HG02588 (cell line): Measurements from ENCODE around the gene C2CD3.

Experiments
- ATAC-seq: cut with Tn5 transposase; IDR thresholded peaks from one replicate; pipeline ENCODE4 v1.9.1; 2021; ENCODE audit warnings: mild to moderate bottlenecking, moderate library complexity; ENCODE audit not compliant: unreplicated experiment

Gene C2CD3

GRCh38 chr11:74007691-74008372 lies 163.0 kb downstream of the C2CD3 start:
- ATAC-seq, result no peak

- no peak for ATAC-seq
These were observed 164.0 kb downstream of the C2CD3 start for GRCh38 chr11:74006743-74007304.

GRCh38 chr11:74005721-74006517 lies 164.9 kb downstream of the C2CD3 start:
- no peak for ATAC-seq

- no peak for ATAC-seq
These were observed 165.8 kb downstream of the C2CD3 start for GRCh38 chr11:74004759-74005615.

GRCh38 chr11:74004046-74004695 lies 166.6 kb downstream of the C2CD3 start:
- ATAC-seq, result no peak

GRCh38 chr11:74002832-74003231 lies 168.0 kb downstream of the C2CD3 start:
- ATAC-seq, result no peak

GRCh38 chr11:74001822-74002286 lies 168.9 kb downstream of the C2CD3 start:
- ATAC-seq, result no peak

GRCh38 chr11:74000307-74001133 lies 170.3 kb downstream of the C2CD3 start:
- ATAC-seq, result no peak

- ATAC-seq, result no peak
These were observed 171.1 kb downstream of the C2CD3 start for GRCh38 chr11:73999581-74000306.

GRCh38 chr11:73998846-73999575 lies 171.8 kb downstream of the C2CD3 start:
- no peak for ATAC-seq

- no peak for ATAC-seq
These were observed 173.6 kb downstream of the C2CD3 start for GRCh38 chr11:73997120-73997770.

GRCh38 chr11:73996161-73996747 lies 174.5 kb downstream of the C2CD3 start:
- ATAC-seq, result no peak

- ATAC-seq, result no peak
These were observed 175.1 kb downstream of the C2CD3 start for GRCh38 chr11:73995731-73996130.

- ATAC-seq, result no peak
These were observed 175.6 kb downstream of the C2CD3 start for GRCh38 chr11:73995247-73995646.

GRCh38 chr11:73991471-73992006 lies 179.3 kb downstream of the C2CD3 start:
- ATAC-seq, result peak; percentile 43

- ATAC-seq, result no peak
These were observed 180.1 kb downstream of the C2CD3 start for GRCh38 chr11:73990730-73991129.

GRCh38 chr11:73989156-73989555 lies 181.6 kb downstream of the C2CD3 start:
- ATAC-seq, result no peak
